Astrocyte (in vitro differentiated cells and primary cell): ENCODE measurements around the gene NYNRIN. TPM values are rescaled to one million over a fixed set of nuclear protein-coding genes. Genes with fewer than 3 reads are reported as not detected.
A peak's percentile ranks its signal among the peaks of the same experiment; 100 is the strongest.

Source experiments
- DNase-seq: peaks from one replicate; pipeline ENCODE4 v3.0.0-alpha.2; 2010; ENCODE audit warnings: low read depth
- FAIRE-seq: peaks from 2 replicates; lab custom pipeline; 2011; peaks lifted over from hg19 to GRCh38; lab: Jason Lieb, UNC
- H2AFZ ChIP-seq: 2 replicates; pipeline ENCODE4 v1.6.0; 2012; ENCODE audit warnings: low read depth, low read length, inconsistent platforms
- H3K27ac ChIP-seq: 2 replicates; pipeline ENCODE4 v1.5.1; 2011; ENCODE audit warnings: low read depth, low read length, inconsistent platforms
- H3K27me3 ChIP-seq: 2 replicates; pipeline ENCODE4 v1.6.0; 2011; ENCODE audit warnings: low read length, inconsistent platforms; ENCODE audit not compliant: insufficient read depth
- H3K36me3 ChIP-seq: 2 replicates; pipeline ENCODE4 v1.5.1; 2011; ENCODE audit warnings: low read length, inconsistent platforms; ENCODE audit not compliant: insufficient read depth
- H3K4me1 ChIP-seq: 2 replicates; pipeline ENCODE4 v1.5.1; 2011; ENCODE audit warnings: low read length, inconsistent platforms; ENCODE audit not compliant: insufficient read depth
- H3K4me2 ChIP-seq: 2 replicates; pipeline ENCODE4 v1.6.0; 2012; ENCODE audit warnings: low read length, inconsistent platforms
- H3K4me3 ChIP-seq: 2 replicates; pipeline ENCODE4 v1.5.1; 2011; ENCODE audit warnings: low read depth, mild to moderate bottlenecking, low read length, inconsistent platforms; ENCODE audit not compliant: insufficient read depth
- H3K79me2 ChIP-seq: 2 replicates; pipeline ENCODE4 v1.6.0; 2012; ENCODE audit warnings: mild to moderate bottlenecking, low read length, inconsistent platforms; ENCODE audit not compliant: insufficient read depth
- H3K9ac ChIP-seq: 2 replicates; pipeline ENCODE4 v1.6.0; 2012; ENCODE audit warnings: mild to moderate bottlenecking, low read length, inconsistent platforms
- H3K9me3 ChIP-seq: 2 replicates; pipeline ENCODE4 v1.5.1; 2012; ENCODE audit warnings: low read depth, mild to moderate bottlenecking, low read length, inconsistent platforms; ENCODE audit not compliant: insufficient read depth
- H4K20me1 ChIP-seq: 2 replicates; pipeline ENCODE4 v1.6.0; 2012; ENCODE audit warnings: low read length, inconsistent platforms; ENCODE audit not compliant: insufficient read depth
- H3K27ac Mint-ChIP-seq: one replicate; pipeline ENCODE4 v1.8.0; 2021; ENCODE audit warnings: mild to moderate bottlenecking, mixed read lengths; ENCODE audit not compliant: unreplicated experiment
- H3K27me3 Mint-ChIP-seq: one replicate; pipeline ENCODE4 v1.8.0; 2021; ENCODE audit warnings: low read depth, mixed read lengths; ENCODE audit not compliant: unreplicated experiment
- H3K36me3 Mint-ChIP-seq: one replicate; pipeline ENCODE4 v1.8.0; 2021; ENCODE audit warnings: low read depth, mixed read lengths; ENCODE audit not compliant: unreplicated experiment
- H3K4me1 Mint-ChIP-seq: one replicate; pipeline ENCODE4 v1.8.0; 2021; ENCODE audit warnings: low read depth, mixed read lengths; ENCODE audit not compliant: unreplicated experiment
- H3K4me3 Mint-ChIP-seq: one replicate; pipeline ENCODE4 v1.8.0; 2021; ENCODE audit warnings: mild to moderate bottlenecking, moderate library complexity, mixed read lengths; ENCODE audit not compliant: unreplicated experiment
- H3K9me3 Mint-ChIP-seq: one replicate; pipeline ENCODE4 v1.8.0; 2021; ENCODE audit warnings: mild to moderate bottlenecking, mixed read lengths; ENCODE audit not compliant: unreplicated experiment
- EZH2 ChIP-seq: IDR thresholded peaks from 2 replicates; pipeline ENCODE4 v1.6.1; 2012; ENCODE audit warnings: mild to moderate bottlenecking, low read length, inconsistent platforms; ENCODE audit not compliant: insufficient read depth
- total RNA-seq: library from RNA; stranded (reverse); gene quantifications from 2 replicates; pipeline ENCODE4 v1.2.1, GENCODE V29; 2021
- TF ChIP-seq, protein P1 (sequence below): IDR thresholded peaks from 2 replicates; pipeline ENCODE4 v1.5.1; 2011; ENCODE audit warnings: low read depth, mild to moderate bottlenecking, inconsistent platforms, low read length, moderate library complexity; ENCODE audit not compliant: insufficient read depth

NYNRIN gene
- total RNA-seq, 1 donor from 2014 or later: 25.4 TPM

DNA sequence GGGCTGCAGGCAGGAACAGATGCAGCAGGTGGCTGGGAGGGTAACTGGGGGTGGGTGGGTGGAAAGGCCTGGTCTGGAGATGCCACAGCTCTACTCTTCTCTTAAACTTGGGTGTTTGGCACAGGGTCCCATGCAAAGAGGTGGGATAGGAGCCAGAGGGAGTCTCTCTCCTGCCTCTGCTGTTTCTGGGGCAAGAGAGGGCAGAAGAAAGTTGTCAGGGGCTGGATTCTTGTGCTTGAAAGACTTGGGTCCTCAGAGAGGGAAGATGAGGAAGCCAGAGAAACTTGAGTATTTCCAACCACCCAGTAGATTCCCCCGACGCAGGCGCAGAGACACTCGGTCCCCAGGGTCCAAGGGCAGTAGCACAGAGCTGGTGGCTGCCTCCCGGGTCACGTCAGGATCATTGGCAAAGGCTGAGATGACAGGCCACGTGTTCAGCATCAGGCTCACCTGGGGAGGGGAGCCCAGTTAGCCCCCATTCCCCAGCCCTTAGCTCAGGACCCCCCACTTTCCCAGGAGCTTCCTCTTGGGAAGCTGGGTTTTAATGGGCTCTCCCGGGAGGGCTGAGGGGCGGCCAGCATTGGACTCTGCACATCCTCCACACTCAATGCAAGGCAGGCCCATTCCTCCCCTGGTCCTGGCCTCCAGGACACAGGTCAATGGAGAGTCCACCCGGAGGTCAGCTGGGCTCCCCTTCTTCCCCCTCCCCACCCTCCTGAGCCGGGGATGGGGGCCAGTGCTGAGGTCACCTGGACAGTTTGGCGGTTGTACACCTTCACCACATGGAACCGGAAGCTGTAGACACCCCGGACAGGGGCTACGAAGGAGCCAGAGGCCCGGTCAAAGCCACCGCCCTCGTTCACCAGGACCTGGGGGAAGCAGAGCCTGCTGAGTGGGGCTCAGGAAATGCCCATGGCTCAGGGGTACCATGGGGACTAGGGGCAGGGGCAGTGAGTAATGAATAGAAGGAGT is 29.0 kb downstream of the NYNRIN start:
- Mint-ChIP-seq H3K36me3 (no peaks in the 10 kb centered on the region), H3K27ac (no peak overlapping the region), H3K9me3 (no peaks in the 10 kb centered on the region), H3K4me3 (peak overlapping the region; percentile 54), H3K27me3 (peaks cover 2% of the 10 kb centered on the region), H3K4me1 (peaks cover 23% of the 10 kb centered on the region)
- Histone ChIP-seq H3K79me2 (peaks cover 28% of the 10 kb centered on the region), H3K4me3 (no peak overlapping the region), H4K20me1 (peaks cover 22% of the 10 kb centered on the region), H3K9me3 (no peaks in the 10 kb centered on the region), H3K36me3 (peaks cover 6% of the 10 kb centered on the region), H2AFZ (no peak overlapping the region), H3K9ac (no peak overlapping the region), H3K4me2 (no peak overlapping the region), H3K27me3 (peaks cover 4% of the 10 kb centered on the region), H3K27ac (no peak overlapping the region), H3K4me1 (peaks cover 31% of the 10 kb centered on the region)
- FAIRE-seq: no peak
- no peak for DNase-seq
- no peak for TF ChIP-seq EZH2
- TF ChIP-seq, protein P1, sequence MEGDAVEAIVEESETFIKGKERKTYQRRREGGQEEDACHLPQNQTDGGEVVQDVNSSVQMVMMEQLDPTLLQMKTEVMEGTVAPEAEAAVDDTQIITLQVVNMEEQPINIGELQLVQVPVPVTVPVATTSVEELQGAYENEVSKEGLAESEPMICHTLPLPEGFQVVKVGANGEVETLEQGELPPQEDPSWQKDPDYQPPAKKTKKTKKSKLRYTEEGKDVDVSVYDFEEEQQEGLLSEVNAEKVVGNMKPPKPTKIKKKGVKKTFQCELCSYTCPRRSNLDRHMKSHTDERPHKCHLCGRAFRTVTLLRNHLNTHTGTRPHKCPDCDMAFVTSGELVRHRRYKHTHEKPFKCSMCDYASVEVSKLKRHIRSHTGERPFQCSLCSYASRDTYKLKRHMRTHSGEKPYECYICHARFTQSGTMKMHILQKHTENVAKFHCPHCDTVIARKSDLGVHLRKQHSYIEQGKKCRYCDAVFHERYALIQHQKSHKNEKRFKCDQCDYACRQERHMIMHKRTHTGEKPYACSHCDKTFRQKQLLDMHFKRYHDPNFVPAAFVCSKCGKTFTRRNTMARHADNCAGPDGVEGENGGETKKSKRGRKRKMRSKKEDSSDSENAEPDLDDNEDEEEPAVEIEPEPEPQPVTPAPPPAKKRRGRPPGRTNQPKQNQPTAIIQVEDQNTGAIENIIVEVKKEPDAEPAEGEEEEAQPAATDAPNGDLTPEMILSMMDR: no peak

DNA sequence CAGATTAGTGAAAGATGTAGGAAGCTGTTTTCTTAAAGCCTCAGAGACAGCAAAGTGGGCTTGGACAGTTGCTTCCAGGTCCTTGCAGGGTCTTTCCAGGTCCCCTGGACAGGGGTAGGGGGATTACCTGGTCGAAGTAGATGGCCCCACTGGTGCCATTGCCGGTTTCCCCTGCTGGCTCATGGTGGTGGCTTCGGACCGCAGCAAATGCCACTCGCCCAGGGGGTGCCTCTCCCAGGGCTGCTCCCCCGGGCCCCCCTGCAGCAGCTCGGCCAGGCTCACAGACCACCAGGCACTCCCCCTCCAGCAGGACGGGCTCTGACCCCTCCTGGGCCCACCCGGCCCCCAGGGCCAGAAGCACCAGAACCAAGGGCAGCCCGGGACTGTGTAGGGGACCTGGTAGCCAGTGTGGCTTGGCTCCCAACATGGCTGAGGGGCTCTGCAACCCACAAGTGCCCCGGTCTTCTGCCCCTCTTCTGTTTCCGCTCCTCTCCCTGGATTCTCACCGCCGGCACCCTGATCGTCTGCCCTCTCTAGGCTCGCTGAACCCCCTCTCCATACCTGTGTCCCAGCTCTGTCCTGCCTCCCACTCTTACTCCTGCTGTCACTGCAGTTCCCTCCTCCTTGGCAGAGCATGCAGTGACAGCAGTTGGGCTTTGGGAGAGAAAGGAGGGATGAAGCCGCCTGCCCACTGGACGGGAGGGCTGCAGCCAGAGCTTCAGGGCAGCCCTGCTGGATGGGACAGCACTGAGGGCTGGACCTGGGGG is 30.0 kb downstream of the NYNRIN start:
- Histone ChIP-seq H2AFZ (peak overlapping the region; percentile 90), H3K27me3 (no peaks in the 10 kb centered on the region), H3K36me3 (peaks cover 14% of the 10 kb centered on the region), H3K9me3 (no peaks in the 10 kb centered on the region), H3K4me3 (no peak overlapping the region), H3K27ac (no peak overlapping the region), H3K4me2 (peak overlapping the region; percentile 96), H4K20me1 (peaks cover 31% of the 10 kb centered on the region), H3K79me2 (peaks cover 31% of the 10 kb centered on the region), H3K9ac (peak overlapping the region; percentile 96), H3K4me1 (peaks cover 31% of the 10 kb centered on the region)
- Mint-ChIP-seq H3K9me3 (no peaks in the 10 kb centered on the region), H3K4me1 (peaks cover 28% of the 10 kb centered on the region), H3K27me3 (peaks cover 2% of the 10 kb centered on the region), H3K4me3 (peak overlapping the region; percentile 78), H3K36me3 (no peaks in the 10 kb centered on the region), H3K27ac (peak overlapping the region; percentile 93)
- DNase-seq (no peak), FAIRE-seq (no peak)
- TF ChIP-seq, protein P1: no peak
